ENCODE measurements around the gene STAG1.

GRCh38 chr3:136414476-136414875 lies 337.7 kb downstream of the STAG1 start:
- TF ChIP-seq POLR2A (IDR thresholded peaks at IDR 0.05; ENCODE audit: low read depth, low read length) (no peak), POLR2AphosphoS5 (IDR thresholded peaks at IDR 0.05; ENCODE audit: low read depth, low read length) (no peak), TAF1 (IDR thresholded peaks at IDR 0.05; ENCODE audit: low read depth, low read length) (no peak)

Data from GM12891 (cell line).